ENCODE data around the gene GALNT10. TPM values are rescaled to one million over a fixed set of nuclear protein-coding genes. Genes with fewer than 3 reads are reported as not detected.

Gene GALNT10
- total and polyA plus RNA-seq, 2 of the 4 experiments (the other 2 are of a cell fraction), result 46.2 to 67.0 TPM

- Histone ChIP-seq H3K36me3 (ENCODE audit: control insufficient read depth, insufficient read depth, low read length) (peaks cover 5% of the 10 kb centered on the region; the same call in 1 of the 2 replicates), H4K20me1 (ENCODE audit: insufficient read depth, low read length) (no peaks in the 10 kb centered on the region), H4K91ac (ENCODE audit: insufficient read depth, low read depth, low read length) (no peak overlapping the region), H3K18ac (ENCODE audit: low read depth, low read length) (no peak overlapping the region), H3K56ac (ENCODE audit: extremely low read depth, insufficient read depth, low read length) (no peak overlapping the region), H2BK5ac (ENCODE audit: low read depth, low read length, poor library complexity, severe bottlenecking) (no peak overlapping the region), H2BK15ac (ENCODE audit: low read depth, low read length) (no peak overlapping the region), H2AFZ (replicated peaks; ENCODE audit: low read length, poor library complexity) (no peak overlapping the region), H3K27ac (ENCODE audit: insufficient read depth, low read length) (no peak overlapping the region), H3K9me3 (ENCODE audit: control insufficient read depth, insufficient read depth, low read length) (no peaks in the 10 kb centered on the region), H2AK5ac (ENCODE audit: low read depth, low read length) (no peak overlapping the region), H3K23ac (ENCODE audit: low read depth, low read length) (no peak overlapping the region), H2BK20ac (ENCODE audit: low read depth, low read length) (no peak overlapping the region), H3K79me1 (ENCODE audit: low read depth in 1 of 2, low read length in 2 of 2) (peaks cover 13 to 14% of the 10 kb centered on the region in 2 experiments; a peak in 3 of 4 replicates), H3K9ac (ENCODE audit: low read depth, low read length) (no peak overlapping the region), H2AK9ac (replicated peaks; ENCODE audit: low read depth, low read length, poor library complexity) (no peak overlapping the region), H3K27me3 (ENCODE audit: control insufficient read depth, insufficient read depth, low read length) (no peaks in the 10 kb centered on the region), H3K14ac (replicated peaks; ENCODE audit: low read depth, low read length) (no peak overlapping the region), H3K4me3 (ENCODE audit: insufficient read depth, low read depth, low read length) (no peak overlapping the region), H4K5ac (ENCODE audit: low read depth, low read length) (no peak overlapping the region), H2BK120ac (ENCODE audit: low read depth, low read length) (no peak overlapping the region), H3K9me1 (ENCODE audit: insufficient read depth, low read length) (no peaks in the 10 kb centered on the region; the same call in 1 of the 2 replicates), H3K4ac (ENCODE audit: low read depth, low read length) (no peak overlapping the region), H3K4me1 (ENCODE audit: control insufficient read depth, insufficient read depth, low read length) (no peaks in the 10 kb centered on the region), H3K4me2 (ENCODE audit: low read depth, low read length) (no peak overlapping the region), H4K8ac (ENCODE audit: low read depth in 2 of 2, low read length in 2 of 2) (no peak overlapping the region)
- in situ Hi-C loops (cut with MboI; ENCODE audit: low sequenced_read_pairs) (no loop called here), dilution Hi-C loops (cut with HindIII; ENCODE audit: low sequenced_read_pairs, unreplicated experiment) (no loop called here), intact Hi-C loops (cut with micrococcal nuclease) (no loop called here)
- WGBS, 2 experiments (ENCODE audit: extremely low coverage in 2 of 2, insufficient read length in 1 of 2), result 80% methylated on average over 2 of the region's 6 CpGs; no CpG with 5 or more reads in 1 of the 2 experiments
- POLR2A ChIA-PET (ENCODE audit: unreplicated experiment), result no interaction called here
- DNase-seq (no peak), ATAC-seq (ENCODE audit: low read depth) (no peak)
- CTCF ChIA-PET, result no interaction called here
- TF ChIP-seq CHD1 (IDR thresholded peaks at IDR 0.05; ENCODE audit: low read depth, low read length), result no peak
- TF ChIP-seq MAZ (IDR thresholded peaks at IDR 0.05; ENCODE audit: borderline replicate concordance, low read depth, low read length), result no peak
- no peak for TF ChIP-seq FOS (IDR thresholded peaks at IDR 0.05; ENCODE audit: low read depth, low read length)
- no peak for TF ChIP-seq RCOR1 (IDR thresholded peaks at IDR 0.05; ENCODE audit: insufficient replicate concordance, low read length)
- TF ChIP-seq BHLHE40 (IDR thresholded peaks at IDR 0.05; ENCODE audit: low read depth, low read length), result no peak
- TF ChIP-seq MAFK (IDR thresholded peaks at IDR 0.05; ENCODE audit: low read depth, low read length), result no peak
- TF ChIP-seq SMC3 (IDR thresholded peaks at IDR 0.05; ENCODE audit: low read depth, low read length), result no peak
- no peak for TF ChIP-seq POLR2A (IDR thresholded peaks at IDR 0.05; ENCODE audit: low read depth, low read length)
- no peak for TF ChIP-seq CTCF (conservative IDR thresholded peaks at IDR 0.05; ENCODE audit: low read depth, low read length)
- TF ChIP-seq, protein P1, sequence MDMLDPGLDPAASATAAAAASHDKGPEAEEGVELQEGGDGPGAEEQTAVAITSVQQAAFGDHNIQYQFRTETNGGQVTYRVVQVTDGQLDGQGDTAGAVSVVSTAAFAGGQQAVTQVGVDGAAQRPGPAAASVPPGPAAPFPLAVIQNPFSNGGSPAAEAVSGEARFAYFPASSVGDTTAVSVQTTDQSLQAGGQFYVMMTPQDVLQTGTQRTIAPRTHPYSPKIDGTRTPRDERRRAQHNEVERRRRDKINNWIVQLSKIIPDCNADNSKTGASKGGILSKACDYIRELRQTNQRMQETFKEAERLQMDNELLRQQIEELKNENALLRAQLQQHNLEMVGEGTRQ (IDR thresholded peaks at IDR 0.05; ENCODE audit: low read depth, low read length), result no peak
- no peak for TF ChIP-seq ELK1 (IDR thresholded peaks at IDR 0.05; ENCODE audit: borderline replicate concordance, low read depth, low read length)
- TF ChIP-seq CEBPB (IDR thresholded peaks at IDR 0.05; ENCODE audit: low read depth, low read length), result no peak
- no peak for TF ChIP-seq RAD21 (IDR thresholded peaks at IDR 0.05; ENCODE audit: low read length)
- no peak for TF ChIP-seq MXI1 (IDR thresholded peaks at IDR 0.05; ENCODE audit: borderline replicate concordance, low read depth, low read length)
- TF ChIP-seq RFX5 (IDR thresholded peaks at IDR 0.05; ENCODE audit: low read depth, low read length), result no peak
- TF ChIP-seq NFE2L2 (IDR thresholded peaks at IDR 0.05; ENCODE audit: low read depth, low read length), result no peak
- BruUV-seq (replicated peaks), result no TSS peak
Measured at GRCh38 chr5:154341620-154342019, 151.1 kb downstream of the GALNT10 start.

Measured in IMR-90 (cell line).